ENCODE data around the gene TRAPPC12. TPM values are rescaled to one million over a fixed set of nuclear protein-coding genes. Genes with fewer than 3 reads are reported as not detected.
A peak's percentile ranks its signal among the peaks of the same experiment; 100 is the strongest.

The TRAPPC12 gene
- total RNA-seq, 1 experiment from 2014 or later, result 72.8 TPM

- no peak for TF ChIP-seq TCF7 (CRISPR knock-in tag; IDR thresholded peaks at IDR 0.05; ENCODE audit: low read depth)
- no peak for TF ChIP-seq RELA (CRISPR knock-in tag; IDR thresholded peaks at IDR 0.05; ENCODE audit: borderline replicate concordance)
- no peak for TF ChIP-seq RORB (CRISPR knock-in tag; IDR thresholded peaks at IDR 0.05)
- TF ChIP-seq ZNF416 (CRISPR knock-in tag; IDR thresholded peaks at IDR 0.05), result no peak
Measured at GRCh38 chr2:3435445-3435844, 56.0 kb downstream of the TRAPPC12 start (continued).

GRCh38 chr2:3440477-3440876 is 61.0 kb downstream of the TRAPPC12 start:
- no peak overlapping the region for H3K4me3 Mint-ChIP-seq
- ATAC-seq, result no peak

GRCh38 chr2:3441465-3441864 is 62.0 kb downstream of the TRAPPC12 start:
- peaks cover 22% of the 10 kb centered on the region for H3K36me3 Mint-ChIP-seq
- CTCF ChIA-PET, result interaction anchor here (0.6 to 3.8 kb wide), 3 partner anchors 18 to 146 kb away, joined by 3 to 30 read pairs (median 13); no protein-coding TSS in a partner anchor
- H3K4me1 Mint-ChIP-seq, result no peaks in the 10 kb centered on the region
- ATAC-seq (no peak), DNase-seq (ENCODE audit: low spot score) (no peak)
- no peak for TF ChIP-seq SMAD3 (CRISPR knock-in tag; IDR thresholded peaks at IDR 0.05; ENCODE audit: borderline replicate concordance)
- no peak for TF ChIP-seq ESRRA (CRISPR knock-in tag; IDR thresholded peaks at IDR 0.05; ENCODE audit: borderline replicate concordance)
- TF ChIP-seq IRF2 (CRISPR knock-in tag; IDR thresholded peaks at IDR 0.05; ENCODE audit: borderline replicate concordance, low read depth), result no peak
- peak; percentile 98 for TF ChIP-seq HMGA2 (CRISPR knock-in tag; IDR thresholded peaks at IDR 0.05)
- H3K9me3 Mint-ChIP-seq, result no peaks in the 10 kb centered on the region
- no peak overlapping the region for H3K4me3 Mint-ChIP-seq
- H3K27me3 Mint-ChIP-seq (ENCODE audit: low read depth), result no peaks in the 10 kb centered on the region
- no peak overlapping the region for H3K27ac Mint-ChIP-seq
- POLR2A ChIA-PET, result no interaction called here

More at GRCh38 chr2:3440477-3440876, 61.0 kb downstream of the TRAPPC12 start:
- DNase-seq (ENCODE audit: low spot score), result no peak
- CTCF ChIA-PET, result no interaction called here
- no peaks in the 10 kb centered on the region for H3K27me3 Mint-ChIP-seq (ENCODE audit: low read depth)
- POLR2A ChIA-PET, result no interaction called here
- TF ChIP-seq CREB1 (CRISPR knock-in tag; IDR thresholded peaks at IDR 0.05), result no peak
- TF ChIP-seq, protein P1, sequence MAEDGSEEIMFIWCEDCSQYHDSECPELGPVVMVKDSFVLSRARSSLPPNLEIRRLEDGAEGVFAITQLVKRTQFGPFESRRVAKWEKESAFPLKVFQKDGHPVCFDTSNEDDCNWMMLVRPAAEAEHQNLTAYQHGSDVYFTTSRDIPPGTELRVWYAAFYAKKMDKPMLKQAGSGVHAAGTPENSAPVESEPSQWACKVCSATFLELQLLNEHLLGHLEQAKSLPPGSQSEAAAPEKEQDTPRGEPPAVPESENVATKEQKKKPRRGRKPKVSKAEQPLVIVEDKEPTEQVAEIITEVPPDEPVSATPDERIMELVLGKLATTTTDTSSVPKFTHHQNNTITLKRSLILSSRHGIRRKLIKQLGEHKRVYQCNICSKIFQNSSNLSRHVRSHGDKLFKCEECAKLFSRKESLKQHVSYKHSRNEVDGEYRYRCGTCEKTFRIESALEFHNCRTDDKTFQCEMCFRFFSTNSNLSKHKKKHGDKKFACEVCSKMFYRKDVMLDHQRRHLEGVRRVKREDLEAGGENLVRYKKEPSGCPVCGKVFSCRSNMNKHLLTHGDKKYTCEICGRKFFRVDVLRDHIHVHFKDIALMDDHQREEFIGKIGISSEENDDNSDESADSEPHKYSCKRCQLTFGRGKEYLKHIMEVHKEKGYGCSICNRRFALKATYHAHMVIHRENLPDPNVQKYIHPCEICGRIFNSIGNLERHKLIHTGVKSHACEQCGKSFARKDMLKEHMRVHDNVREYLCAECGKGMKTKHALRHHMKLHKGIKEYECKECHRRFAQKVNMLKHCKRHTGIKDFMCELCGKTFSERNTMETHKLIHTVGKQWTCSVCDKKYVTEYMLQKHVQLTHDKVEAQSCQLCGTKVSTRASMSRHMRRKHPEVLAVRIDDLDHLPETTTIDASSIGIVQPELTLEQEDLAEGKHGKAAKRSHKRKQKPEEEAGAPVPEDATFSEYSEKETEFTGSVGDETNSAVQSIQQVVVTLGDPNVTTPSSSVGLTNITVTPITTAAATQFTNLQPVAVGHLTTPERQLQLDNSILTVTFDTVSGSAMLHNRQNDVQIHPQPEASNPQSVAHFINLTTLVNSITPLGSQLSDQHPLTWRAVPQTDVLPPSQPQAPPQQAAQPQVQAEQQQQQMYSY (CRISPR knock-in tag; IDR thresholded peaks at IDR 0.05), result no peak
- TF ChIP-seq RORB (CRISPR knock-in tag; IDR thresholded peaks at IDR 0.05), result no peak
- no peak for TF ChIP-seq CBFB (CRISPR knock-in tag; IDR thresholded peaks at IDR 0.05; ENCODE audit: low read depth)
- no peak for TF ChIP-seq ZNF317 (CRISPR knock-in tag; IDR thresholded peaks at IDR 0.05; ENCODE audit: borderline replicate concordance, low read depth)
- no peak for TF ChIP-seq FOXK1 (CRISPR knock-in tag; IDR thresholded peaks at IDR 0.05)
- TF ChIP-seq KAT7 (CRISPR knock-in tag; IDR thresholded peaks at IDR 0.05; ENCODE audit: borderline replicate concordance), result no peak
- TF ChIP-seq CREM (CRISPR knock-in tag; IDR thresholded peaks at IDR 0.05), result no peak
- no peak for TF ChIP-seq MXD4 (CRISPR knock-in tag; IDR thresholded peaks at IDR 0.05; ENCODE audit: borderline replicate concordance)
- TF ChIP-seq, protein P2, sequence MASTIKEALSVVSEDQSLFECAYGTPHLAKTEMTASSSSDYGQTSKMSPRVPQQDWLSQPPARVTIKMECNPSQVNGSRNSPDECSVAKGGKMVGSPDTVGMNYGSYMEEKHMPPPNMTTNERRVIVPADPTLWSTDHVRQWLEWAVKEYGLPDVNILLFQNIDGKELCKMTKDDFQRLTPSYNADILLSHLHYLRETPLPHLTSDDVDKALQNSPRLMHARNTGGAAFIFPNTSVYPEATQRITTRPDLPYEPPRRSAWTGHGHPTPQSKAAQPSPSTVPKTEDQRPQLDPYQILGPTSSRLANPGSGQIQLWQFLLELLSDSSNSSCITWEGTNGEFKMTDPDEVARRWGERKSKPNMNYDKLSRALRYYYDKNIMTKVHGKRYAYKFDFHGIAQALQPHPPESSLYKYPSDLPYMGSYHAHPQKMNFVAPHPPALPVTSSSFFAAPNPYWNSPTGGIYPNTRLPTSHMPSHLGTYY (CRISPR knock-in tag; IDR thresholded peaks at IDR 0.05), result no peak
- TF ChIP-seq ZMAT4 (CRISPR knock-in tag; IDR thresholded peaks at IDR 0.05), result no peak
- TF ChIP-seq ZNF512 (CRISPR knock-in tag; IDR thresholded peaks at IDR 0.05; ENCODE audit: borderline replicate concordance), result no peak
- TF ChIP-seq ZNF671 (CRISPR knock-in tag; IDR thresholded peaks at IDR 0.05), result no peak
- peaks cover 12% of the 10 kb centered on the region for H3K36me3 Mint-ChIP-seq
- 0 out of 2 replicates have a peak, but pooled peaks cover under 1% of the 10 kb centered on the region for H3K4me1 Mint-ChIP-seq
- H3K27ac Mint-ChIP-seq, result no peak overlapping the region
- no peaks in the 10 kb centered on the region for H3K9me3 Mint-ChIP-seq
